HT1080 (cell line): ENCODE results near the gene CYTH4. TPM values are rescaled to one million over a fixed set of nuclear protein-coding genes. Genes with fewer than 3 reads are reported as not detected.

ENCODE experiments used
- total RNA-seq: library from RNA; depleted of rRNA; stranded (reverse); fragments of >200 nt; shearing (Covaris generic); gene quantifications from 2 replicates; pipeline ENCODE4 v1.2.3, GENCODE V29; 2014; rRNA removed

Gene CYTH4
- total RNA-seq, 1 experiment from 2014 or later: 2.6 TPM

Other genes with a start within 250 kb of the CYTH4 start
- gene KCTD17, start 230.8 kb upstream of the CYTH4 start, total RNA-seq: 32.3 and 36.4 TPM in 2 replicates
- gene TMPRSS6, start 172.8 kb upstream of the CYTH4 start, total RNA-seq: 0.11 TPM in 1 of 2 replicates, not detected in the other
- 0.06 and 0.63 TPM in 2 replicates for gene IL2RB, start 132.6 kb upstream of the CYTH4 start, total RNA-seq
- 5.8 and 10.3 TPM in 2 replicates for gene C1QTNF6, start 94.3 kb upstream of the CYTH4 start, total RNA-seq
- not detected in 2 replicates for gene SSTR3, start 70.0 kb upstream of the CYTH4 start, total RNA-seq
- 162 and 246 TPM in 2 replicates for gene RAC2, start 38.2 kb upstream of the CYTH4 start, total RNA-seq
- gene ELFN2, start 145.0 kb downstream of the CYTH4 start, total RNA-seq: 5.7 and 7.0 TPM in 2 replicates
- not detected in 2 replicates for gene MFNG, start 203.9 kb downstream of the CYTH4 start, total RNA-seq
- gene CARD10, start 236.9 kb downstream of the CYTH4 start, total RNA-seq: 22.4 and 25.4 TPM in 2 replicates